Activated CD8-positive, alpha-beta T cell treated with anti-CD3 and anti-CD28 coated beads for 36 hours (primary cell): ENCODE measurements around the gene OR8A1. TPM values are rescaled to one million over a fixed set of nuclear protein-coding genes. Genes with fewer than 3 reads are reported as not detected.
"Not testable (repeated sequence)": the region's sequence is repeated elsewhere in the genome, so short reads cannot be mapped to it uniquely, and the experiment has no call there.

Experiments used
- ATAC-seq: fragments of 200-7000 bp; cut with Tn5 transposase; one replicate; pipeline ENCODE4 v1.10.0; 2021; ENCODE audit warnings: mild to moderate bottlenecking, moderate library complexity
- CTCF ChIA-PET: fragments of 350-600 bp; sonication (Branson Sonifier 250); formaldehyde crosslinking; loops from one replicate; lab custom pipeline; 2021; ENCODE audit warnings: antibody characterized with exemption; lab: Charles Lee
- POLR2A ChIA-PET: fragments of 350-600 bp; sonication (Branson Sonifier 250); formaldehyde crosslinking; loops from one replicate; lab custom pipeline; 2021; ENCODE audit warnings: antibody characterized with exemption; lab: Charles Lee
- DNase-seq: peaks from one replicate; pipeline ENCODE4 v3.0.0-alpha.2; 2020
- H3K27ac Mint-ChIP-seq: one replicate; pipeline ENCODE4 v1.8.0; 2021; ENCODE audit warnings: mild to moderate bottlenecking, mixed read lengths
- H3K27me3 Mint-ChIP-seq: one replicate; pipeline ENCODE4 v1.8.0; 2021; ENCODE audit warnings: mixed read lengths
- H3K36me3 Mint-ChIP-seq: one replicate; pipeline ENCODE4 v1.8.0; 2021; ENCODE audit warnings: low read depth, mixed read lengths
- H3K4me1 Mint-ChIP-seq: one replicate; pipeline ENCODE4 v1.8.0; 2021; ENCODE audit warnings: low read depth, mixed read lengths
- H3K4me3 Mint-ChIP-seq: one replicate; pipeline ENCODE4 v1.8.0; 2021; ENCODE audit warnings: mild to moderate bottlenecking, moderate library complexity, mixed read lengths
- H3K9me3 Mint-ChIP-seq: one replicate; pipeline ENCODE4 v1.8.0; 2021; ENCODE audit warnings: mixed read lengths
- CTCF ChIP-seq: fragments of 200-600 bp; IDR thresholded peaks from one replicate; pipeline ENCODE4 v1.8.0; 2022; ENCODE audit warnings: antibody characterized with exemption, mild to moderate bottlenecking
- intact Hi-C: fragments of 100-400 bp; cut with micrococcal nuclease; formaldehyde crosslinking; loops from one replicate; pipeline ENCODE4 v1.10.0; 2022
- total RNA-seq, 2 experiments: library from RNA; stranded (reverse); gene quantifications; one replicate each; pipeline ENCODE4 v1.2.3, GENCODE V29; 2021

OR8A1 gene
- total RNA-seq, 2 experiments from 2014 or later: not detected

DNA sequence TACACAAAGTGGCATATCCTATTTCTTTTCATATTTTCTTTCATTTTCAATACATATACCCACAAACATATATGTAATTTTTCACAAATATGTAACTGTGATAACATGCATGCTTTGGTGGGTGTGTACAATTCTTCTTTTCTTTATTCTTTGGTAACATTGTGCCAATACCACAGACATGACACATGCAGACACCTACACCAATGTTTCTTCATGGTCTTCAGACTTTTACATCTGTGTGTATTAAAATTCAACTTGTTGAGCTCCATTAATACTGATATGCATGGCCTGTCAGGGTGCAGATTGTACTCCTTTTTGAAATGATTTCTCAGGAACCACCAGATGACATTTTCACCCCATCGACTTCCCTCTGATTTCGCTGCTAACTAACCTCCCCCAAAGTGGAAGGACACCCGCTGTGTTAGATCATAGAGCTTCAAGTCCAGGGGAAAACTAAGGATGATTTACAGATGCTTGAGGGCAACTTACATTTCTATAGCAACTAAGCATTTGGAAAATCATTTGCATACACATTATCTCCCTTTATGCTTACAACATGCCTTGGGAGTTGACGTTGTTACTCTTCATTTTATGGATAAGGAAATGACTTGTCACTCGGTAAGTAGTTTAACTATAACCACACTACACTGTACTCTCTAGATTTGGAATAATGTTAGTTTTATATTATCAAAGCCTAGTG lies 31.0 kb downstream of the OR8A1 start:
- ChIA-PET CTCF (interaction anchor here (0.7 to 1.8 kb wide), 5 partner anchors 11 to 199 kb away, joined by 3 to 5 read pairs (median 4); partner anchors contain the start of gene PANX3), POLR2A (no interaction called here)
- ATAC-seq: no peak
- intact Hi-C loops: no loop called here
- TF ChIP-seq CTCF: no peak
- Mint-ChIP-seq H3K9me3 (no peaks in the 10 kb centered on the region), H3K27ac (no peak overlapping the region), H3K4me3 (no peak overlapping the region), H3K27me3 (peaks cover 22% of the 10 kb centered on the region), H3K4me1 (no peaks in the 10 kb centered on the region), H3K36me3 (no peaks in the 10 kb centered on the region)
- DNase-seq: no peak

- Mint-ChIP-seq H3K36me3 (no peaks in the 10 kb centered on the region), H3K27ac (no peak overlapping the region), H3K9me3 (no peaks in the 10 kb centered on the region), H3K4me3 (no peak overlapping the region), H3K4me1 (no peaks in the 10 kb centered on the region), H3K27me3 (peaks cover 20% of the 10 kb centered on the region)
- ChIA-PET POLR2A (interaction anchor here (0.6 kb wide), 1 partner anchor 32 kb away, joined by 3 read pairs; no protein-coding TSS in a partner anchor), CTCF (interaction anchor here (1.7 to 1.8 kb wide), 2 partner anchors 9 to 19 kb away, joined by 5 read pairs; partner anchors contain the start of gene PANX3)
- intact Hi-C loops: no loop called here
- no peak for TF ChIP-seq CTCF
- DNase-seq: no peak
- no peak for ATAC-seq
Measured at GRCh38 chr11:124602193-124602592, 32.4 kb downstream of the OR8A1 start.

DNA sequence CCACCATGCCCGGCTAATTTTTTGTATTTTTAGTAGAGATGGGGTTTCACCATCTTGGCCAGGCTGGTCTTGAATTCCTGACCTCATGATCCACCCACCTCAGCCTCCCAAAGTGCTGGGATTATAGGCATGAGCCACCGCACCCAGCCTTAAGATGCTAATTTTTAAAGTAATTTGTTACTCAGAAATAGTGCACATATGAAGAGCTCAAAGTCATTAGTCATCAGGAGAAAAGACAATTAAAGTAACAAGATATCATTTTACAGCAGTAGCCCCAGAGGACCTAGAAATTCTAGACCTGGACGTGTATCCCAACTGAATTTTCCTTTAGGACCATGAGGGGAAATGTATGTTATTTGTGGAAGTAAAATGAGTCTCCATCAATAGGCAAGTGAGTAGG lies 32.9 kb downstream of the OR8A1 start:
- ATAC-seq, DNase-seq, H3K27ac Mint-ChIP-seq, H3K4me1 Mint-ChIP-seq, H3K36me3 Mint-ChIP-seq, H3K9me3 Mint-ChIP-seq, POLR2A ChIA-PET, H3K4me3 Mint-ChIP-seq, intact Hi-C loops: not testable (repeated sequence)
- CTCF ChIA-PET: interaction anchor here (1.0 kb wide), 1 partner anchor 16 kb away, joined by 3 read pairs; no protein-coding TSS in a partner anchor
- peaks cover 16% of the 10 kb centered on the region for H3K27me3 Mint-ChIP-seq

- H3K27ac Mint-ChIP-seq: no peak overlapping the region
- H3K4me3 Mint-ChIP-seq: no peak overlapping the region
- no peak for TF ChIP-seq CTCF
- H3K27me3 Mint-ChIP-seq: peaks cover 6% of the 10 kb centered on the region
- H3K36me3 Mint-ChIP-seq: no peaks in the 10 kb centered on the region
- CTCF ChIA-PET: no interaction called here
- no peak for ATAC-seq
- no peak for DNase-seq
- POLR2A ChIA-PET: no interaction called here
- intact Hi-C loops: no loop called here
- no peaks in the 10 kb centered on the region for H3K4me1 Mint-ChIP-seq
- H3K9me3 Mint-ChIP-seq: no peaks in the 10 kb centered on the region
Measured at GRCh38 chr11:124605719-124606118, 35.9 kb downstream of the OR8A1 start.

- Mint-ChIP-seq H3K4me1 (peaks cover 10% of the 10 kb centered on the region), H3K36me3 (no peaks in the 10 kb centered on the region), H3K27me3 (no peaks in the 10 kb centered on the region), H3K4me3 (no peak overlapping the region), H3K27ac (no peak overlapping the region), H3K9me3 (no peaks in the 10 kb centered on the region)
- TF ChIP-seq CTCF: no peak
- ChIA-PET POLR2A (no interaction called here), CTCF (interaction anchor here (1.1 kb wide), 1 partner anchor 51 kb away, joined by 3 read pairs; no protein-coding TSS in a partner anchor)
- intact Hi-C loops: no loop called here
- ATAC-seq: no peak
- DNase-seq: no peak
Measured at GRCh38 chr11:124608147-124608546, 38.4 kb downstream of the OR8A1 start.
